ENCODE measurements around the gene S1PR1. TPM values are rescaled to one million over a fixed set of nuclear protein-coding genes. Genes with fewer than 3 reads are reported as not detected.

S1PR1 gene
- total RNA-seq, 1 donor from 2014 or later: 291 TPM

DNA sequence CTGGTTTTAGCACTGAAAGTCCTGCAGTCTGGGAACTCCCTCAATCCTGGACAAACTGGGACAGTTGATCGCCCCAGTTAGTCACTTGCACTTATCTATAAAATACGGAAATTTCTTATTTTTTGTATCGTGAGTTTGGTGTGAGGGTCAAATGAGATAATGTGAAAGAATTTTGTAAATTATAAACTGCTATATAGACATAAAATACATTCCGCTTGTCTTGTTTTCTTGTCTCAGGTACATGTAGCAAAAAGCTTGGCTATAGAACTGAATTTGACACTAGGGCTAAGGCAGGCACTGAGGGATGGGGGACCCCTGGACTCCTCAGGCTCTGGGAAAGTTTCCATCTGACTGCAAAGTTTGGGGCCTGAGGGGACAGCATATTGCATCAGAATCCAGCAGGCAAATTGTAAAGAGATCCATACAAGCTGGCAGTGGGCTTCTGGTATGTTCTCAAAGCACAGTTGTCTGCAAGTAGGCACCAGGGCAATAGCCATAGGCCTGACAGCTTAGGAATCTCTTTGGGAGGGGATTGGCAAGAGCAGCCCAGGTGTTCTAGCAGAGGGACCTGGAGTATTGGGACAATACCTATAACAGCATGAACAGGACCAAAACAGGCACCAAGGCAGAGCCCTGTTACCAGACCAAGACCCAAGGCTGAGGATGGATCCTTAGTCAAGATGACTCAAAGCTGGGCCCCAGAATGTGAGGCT is 44.3 kb downstream of the S1PR1 start:
- intact Hi-C loops (cut with DNase I): no loop called here
- H3K36me3 ChIP-seq: no peaks in the 10 kb centered on the region
- no peaks in the 10 kb centered on the region for H3K9me3 ChIP-seq
- no peaks in the 10 kb centered on the region for H3K27me3 ChIP-seq
- DNase-seq (ENCODE audit: low spot score in 2 of 2): no peak
- no peaks in the 10 kb centered on the region for H3K4me1 ChIP-seq
- no peak overlapping the region for H3K27ac ChIP-seq
- TF ChIP-seq, protein P1, sequence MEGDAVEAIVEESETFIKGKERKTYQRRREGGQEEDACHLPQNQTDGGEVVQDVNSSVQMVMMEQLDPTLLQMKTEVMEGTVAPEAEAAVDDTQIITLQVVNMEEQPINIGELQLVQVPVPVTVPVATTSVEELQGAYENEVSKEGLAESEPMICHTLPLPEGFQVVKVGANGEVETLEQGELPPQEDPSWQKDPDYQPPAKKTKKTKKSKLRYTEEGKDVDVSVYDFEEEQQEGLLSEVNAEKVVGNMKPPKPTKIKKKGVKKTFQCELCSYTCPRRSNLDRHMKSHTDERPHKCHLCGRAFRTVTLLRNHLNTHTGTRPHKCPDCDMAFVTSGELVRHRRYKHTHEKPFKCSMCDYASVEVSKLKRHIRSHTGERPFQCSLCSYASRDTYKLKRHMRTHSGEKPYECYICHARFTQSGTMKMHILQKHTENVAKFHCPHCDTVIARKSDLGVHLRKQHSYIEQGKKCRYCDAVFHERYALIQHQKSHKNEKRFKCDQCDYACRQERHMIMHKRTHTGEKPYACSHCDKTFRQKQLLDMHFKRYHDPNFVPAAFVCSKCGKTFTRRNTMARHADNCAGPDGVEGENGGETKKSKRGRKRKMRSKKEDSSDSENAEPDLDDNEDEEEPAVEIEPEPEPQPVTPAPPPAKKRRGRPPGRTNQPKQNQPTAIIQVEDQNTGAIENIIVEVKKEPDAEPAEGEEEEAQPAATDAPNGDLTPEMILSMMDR (IDR thresholded peaks at IDR 0.05): no peak
- no peak overlapping the region for H3K4me3 ChIP-seq

DNA sequence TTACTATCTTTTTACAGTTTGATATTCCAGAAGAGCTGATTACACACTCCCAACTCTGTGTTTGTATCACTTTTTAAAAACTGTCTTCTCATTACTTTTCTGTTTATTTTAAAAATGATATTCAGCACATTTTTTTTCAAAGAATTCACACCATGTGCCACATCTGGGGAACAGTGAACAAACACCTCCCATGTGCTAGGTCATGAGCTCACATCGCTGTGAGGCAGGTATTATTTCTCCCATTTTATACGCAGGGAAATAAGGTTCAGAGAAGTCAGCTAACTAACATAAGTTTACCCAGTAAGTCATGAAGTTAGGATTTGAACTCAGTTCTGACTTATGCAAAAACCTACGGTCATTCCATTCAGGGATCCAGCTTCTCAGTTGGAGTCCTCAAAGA is 44.9 kb downstream of the S1PR1 start:
- no peaks in the 10 kb centered on the region for H3K36me3 ChIP-seq
- H3K27me3 ChIP-seq: no peaks in the 10 kb centered on the region
- H3K27ac ChIP-seq: no peak overlapping the region
- H3K4me1 ChIP-seq: no peaks in the 10 kb centered on the region
- DNase-seq (ENCODE audit: low spot score in 2 of 2): no peak
- H3K9me3 ChIP-seq: no peaks in the 10 kb centered on the region
- TF ChIP-seq, protein P1 (IDR thresholded peaks at IDR 0.05): no peak
- intact Hi-C loops (cut with DNase I): no loop called here
- no peak overlapping the region for H3K4me3 ChIP-seq

DNA sequence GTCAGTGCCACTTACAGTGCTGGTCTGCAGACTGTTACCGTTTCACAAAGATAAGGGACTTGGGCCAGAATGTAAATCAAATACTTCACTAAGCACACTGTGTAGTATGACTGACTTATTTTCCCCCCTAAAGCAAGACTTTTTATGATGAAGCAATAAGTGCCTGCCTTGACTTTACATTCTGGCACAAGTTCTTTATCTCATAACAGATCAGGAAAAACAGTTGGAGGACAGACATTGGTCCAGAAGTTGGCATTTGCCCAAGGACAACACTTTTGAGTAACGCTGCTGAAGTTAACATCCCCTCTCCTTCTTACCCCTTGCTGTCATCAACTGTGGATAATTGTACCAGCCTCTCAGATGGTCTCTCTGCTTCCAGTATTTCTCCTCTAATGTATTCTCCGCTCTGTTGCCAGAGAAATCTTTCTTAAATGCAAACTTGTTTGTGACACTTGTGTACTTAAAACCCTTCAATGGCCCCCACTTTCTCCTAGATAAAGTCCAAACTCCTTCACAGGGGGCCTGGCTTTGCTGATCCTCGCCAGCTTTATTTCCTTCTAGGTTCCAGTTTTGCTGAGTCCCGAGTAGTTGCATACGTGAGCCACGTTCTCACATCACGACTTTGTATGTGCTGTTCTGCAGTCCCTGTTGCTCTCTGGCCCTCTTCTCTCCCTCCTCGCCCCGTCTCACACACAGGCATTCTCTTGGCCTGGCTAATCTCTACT is 45.7 kb downstream of the S1PR1 start:
- Histone ChIP-seq H3K36me3 (no peaks in the 10 kb centered on the region), H3K27me3 (no peaks in the 10 kb centered on the region), H3K27ac (no peak overlapping the region), H3K9me3 (no peaks in the 10 kb centered on the region), H3K4me3 (no peak overlapping the region), H3K4me1 (no peaks in the 10 kb centered on the region)
- intact Hi-C loops (cut with DNase I): no loop called here
- TF ChIP-seq, protein P1 (IDR thresholded peaks at IDR 0.05): no peak
- no peak for DNase-seq (ENCODE audit: low spot score in 2 of 2)

DNA sequence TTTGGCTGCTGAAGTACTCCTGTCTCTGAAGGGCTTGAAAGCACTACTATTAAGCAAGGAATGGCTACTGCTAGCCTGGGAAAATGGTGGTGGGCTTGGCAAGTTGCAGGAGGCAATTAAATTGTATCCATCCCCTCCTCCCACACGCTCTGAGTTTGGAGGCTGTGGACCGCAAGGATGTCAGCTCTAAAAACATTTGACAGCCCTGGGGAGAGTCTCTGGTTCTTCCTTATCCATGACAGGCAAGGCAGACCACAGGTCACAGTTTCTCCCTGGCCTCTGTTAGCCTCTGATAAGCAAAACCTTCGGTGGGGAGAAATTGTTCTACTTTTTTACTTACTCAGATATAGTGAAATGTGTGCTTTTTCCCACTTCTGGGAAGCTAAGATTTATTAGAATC is 46.6 kb downstream of the S1PR1 start:
- Histone ChIP-seq H3K27me3 (no peaks in the 10 kb centered on the region), H3K36me3 (no peaks in the 10 kb centered on the region), H3K4me3 (no peak overlapping the region), H3K4me1 (no peaks in the 10 kb centered on the region), H3K27ac (no peak overlapping the region), H3K9me3 (no peaks in the 10 kb centered on the region)
- TF ChIP-seq, protein P1 (IDR thresholded peaks at IDR 0.05): no peak
- no peak for DNase-seq (ENCODE audit: low spot score in 2 of 2)
- intact Hi-C loops (cut with DNase I): no loop called here

DNA sequence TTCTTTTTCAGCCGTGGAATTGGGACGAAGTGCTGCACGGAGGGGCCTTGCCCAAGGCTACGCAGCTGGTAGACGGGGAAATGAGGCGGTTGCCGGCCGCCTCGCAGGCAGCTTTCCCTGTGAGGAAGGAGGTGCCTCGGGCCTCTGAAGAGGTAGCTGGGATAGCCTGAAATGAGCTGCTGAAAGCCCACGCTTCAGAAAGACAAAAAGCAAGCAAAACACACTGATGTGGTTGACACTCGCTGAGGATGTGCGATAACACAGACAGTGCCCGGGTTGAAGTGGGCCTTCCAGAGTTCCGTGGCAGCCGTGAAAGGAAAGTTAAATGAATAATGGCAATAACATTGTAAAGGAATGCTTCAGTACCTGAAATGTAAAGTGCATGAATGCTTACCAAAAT is 47.2 kb downstream of the S1PR1 start:
- Histone ChIP-seq H3K27ac (no peak overlapping the region), H3K4me1 (no peaks in the 10 kb centered on the region), H3K4me3 (no peak overlapping the region), H3K9me3 (no peaks in the 10 kb centered on the region), H3K27me3 (no peaks in the 10 kb centered on the region), H3K36me3 (no peaks in the 10 kb centered on the region)
- TF ChIP-seq, protein P1 (IDR thresholded peaks at IDR 0.05): no peak
- intact Hi-C loops (cut with DNase I): no loop called here
- DNase-seq (ENCODE audit: low spot score in 2 of 2): no peak
